ENCODE measurements around the gene HCST. TPM values are rescaled to one million over a fixed set of nuclear protein-coding genes. Genes with fewer than 3 reads are reported as not detected.

The HCST gene
- total and polyA plus RNA-seq, 5 donors, result 2.3 to 4.4 (median 2.6) TPM

DNA sequence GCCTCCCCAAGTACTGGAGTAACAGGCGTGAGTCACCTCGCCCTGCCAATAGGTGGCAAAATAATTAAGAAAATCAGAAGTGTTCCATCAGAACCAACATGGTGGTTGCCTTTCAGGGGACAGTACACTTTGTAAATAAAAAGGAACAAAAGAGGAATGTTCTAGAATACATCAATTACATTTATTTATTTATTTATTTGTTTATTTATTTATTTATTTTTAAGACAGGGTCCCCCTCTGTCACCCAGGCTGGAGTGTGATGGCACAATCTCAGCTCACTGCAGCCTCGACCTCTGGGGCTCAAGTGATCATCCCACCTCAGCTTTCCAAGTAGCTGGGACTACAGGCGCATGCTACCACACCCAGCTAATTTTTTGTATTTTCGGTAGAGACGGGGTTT is 18.7 kb downstream of the HCST start:
- H3K9me3 ChIP-seq (ENCODE audit: control insufficient read depth, low read length), result no peaks in the 10 kb centered on the region
- DNase-seq, result no peak
- no peak overlapping the region for H3K27ac ChIP-seq (ENCODE audit: low read length)
- H3K4me3 ChIP-seq (ENCODE audit: low read length), result no peak overlapping the region
- intact Hi-C loops (cut with DNase I), result no loop called here
- ATAC-seq, result no peak
- H3K27me3 ChIP-seq (ENCODE audit: control insufficient read depth, insufficient read depth), result no peaks in the 10 kb centered on the region
- no peaks in the 10 kb centered on the region for H3K4me1 ChIP-seq (ENCODE audit: control insufficient read depth, insufficient read depth, low read length)
- WGBS, result 85% methylated on average over 6 of the region's 6 CpGs

DNA sequence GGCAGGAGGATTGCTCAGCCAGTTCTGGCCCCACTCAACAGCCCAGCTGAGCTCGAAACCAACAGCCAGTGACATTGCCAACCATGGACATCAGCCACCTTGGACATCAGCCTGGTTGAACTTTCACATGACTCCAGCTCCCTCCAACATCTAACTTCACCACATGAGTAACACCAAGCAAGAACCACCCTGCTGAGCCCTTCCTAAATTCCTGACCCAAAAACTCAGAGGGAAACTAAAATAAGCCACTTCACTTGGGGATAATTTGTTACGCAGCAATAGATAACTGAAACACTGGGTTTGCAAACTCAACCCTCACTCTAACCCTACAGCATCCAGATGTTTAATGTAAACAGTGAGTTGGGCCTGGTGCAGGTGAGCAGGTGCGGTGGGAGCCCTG is 23.2 kb downstream of the HCST start:
- H3K4me1 ChIP-seq (ENCODE audit: control insufficient read depth, insufficient read depth, low read length), result no peaks in the 10 kb centered on the region
- no peak for ATAC-seq
- no peak overlapping the region for H3K27ac ChIP-seq (ENCODE audit: low read length)
- H3K27me3 ChIP-seq (ENCODE audit: control insufficient read depth, insufficient read depth), result no peaks in the 10 kb centered on the region
- WGBS, result 89% methylated on average over 3 of the region's 3 CpGs
- no peak for DNase-seq
- intact Hi-C loops (cut with DNase I), result no loop called here
- H3K9me3 ChIP-seq (ENCODE audit: control insufficient read depth, low read length), result no peaks in the 10 kb centered on the region
- H3K4me3 ChIP-seq (ENCODE audit: low read length), result no peak overlapping the region

DNA sequence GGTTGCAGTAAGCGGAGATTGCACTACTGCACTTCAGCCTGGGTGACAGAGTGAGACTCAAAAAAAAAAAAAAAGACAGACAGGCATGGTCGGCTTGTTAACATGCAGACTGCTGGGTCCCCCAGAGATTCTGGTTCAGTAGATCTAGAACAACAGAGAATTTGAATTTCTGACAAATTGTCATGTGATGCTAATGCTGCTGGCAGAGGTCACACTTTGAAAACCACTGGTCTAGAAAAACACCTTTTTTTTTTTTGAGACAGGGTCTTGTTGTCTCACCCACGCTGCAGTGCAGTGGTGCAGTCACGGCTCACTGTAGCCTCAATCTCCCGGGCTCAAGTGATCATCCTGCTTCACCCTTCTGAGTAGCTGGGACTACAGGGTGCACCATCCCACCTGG is 26.2 kb downstream of the HCST start:
- intact Hi-C loops (cut with DNase I), result no loop called here
- Histone ChIP-seq H3K4me3 (ENCODE audit: low read length) (no peak overlapping the region), H3K4me1 (ENCODE audit: control insufficient read depth, insufficient read depth, low read length) (no peaks in the 10 kb centered on the region), H3K9me3 (ENCODE audit: control insufficient read depth, low read length) (no peaks in the 10 kb centered on the region), H3K27me3 (ENCODE audit: control insufficient read depth, insufficient read depth) (no peaks in the 10 kb centered on the region), H3K27ac (ENCODE audit: low read length) (no peak overlapping the region)
- ATAC-seq, result no peak
- no peak for DNase-seq
- WGBS, result 77% methylated on average over 5 of the region's 5 CpGs

DNA sequence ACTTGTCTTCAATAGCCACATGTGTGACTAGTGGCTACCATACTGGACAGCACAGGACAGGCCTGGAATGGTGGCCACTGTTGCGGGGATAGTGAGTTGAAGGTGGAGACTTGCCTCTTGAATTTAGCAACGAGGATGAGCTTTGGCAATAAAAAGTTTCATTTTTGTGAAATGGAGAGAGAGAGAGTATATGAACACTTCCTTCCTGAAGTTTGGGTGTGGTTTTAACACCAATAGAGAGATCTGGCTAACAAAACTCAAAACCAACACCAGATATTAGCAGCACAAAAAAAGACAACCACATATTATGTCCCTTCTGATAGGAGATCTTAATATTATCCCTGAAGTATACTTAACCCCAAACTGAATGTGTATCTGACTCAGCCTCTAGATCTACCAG is 27.5 kb downstream of the HCST start:
- H3K9me3 ChIP-seq (ENCODE audit: control insufficient read depth, low read length), result no peaks in the 10 kb centered on the region
- H3K4me3 ChIP-seq (ENCODE audit: low read length), result no peak overlapping the region
- DNase-seq, result no peak
- H3K27me3 ChIP-seq (ENCODE audit: control insufficient read depth, insufficient read depth), result no peaks in the 10 kb centered on the region
- WGBS, result 64% methylated on average over 2 of the region's 2 CpGs
- H3K27ac ChIP-seq (ENCODE audit: low read length), result no peak overlapping the region
- intact Hi-C loops (cut with DNase I), result loop anchor here (5.0 to 10.0 kb wide), 5 partner anchors 33 to 235 kb away; partner anchors contain the start of genes HSPB6 (in 1 of the 4) and PROSER3 (in 1 of the 4)
- ATAC-seq, result no peak
- no peaks in the 10 kb centered on the region for H3K4me1 ChIP-seq (ENCODE audit: control insufficient read depth, insufficient read depth, low read length)

DNA sequence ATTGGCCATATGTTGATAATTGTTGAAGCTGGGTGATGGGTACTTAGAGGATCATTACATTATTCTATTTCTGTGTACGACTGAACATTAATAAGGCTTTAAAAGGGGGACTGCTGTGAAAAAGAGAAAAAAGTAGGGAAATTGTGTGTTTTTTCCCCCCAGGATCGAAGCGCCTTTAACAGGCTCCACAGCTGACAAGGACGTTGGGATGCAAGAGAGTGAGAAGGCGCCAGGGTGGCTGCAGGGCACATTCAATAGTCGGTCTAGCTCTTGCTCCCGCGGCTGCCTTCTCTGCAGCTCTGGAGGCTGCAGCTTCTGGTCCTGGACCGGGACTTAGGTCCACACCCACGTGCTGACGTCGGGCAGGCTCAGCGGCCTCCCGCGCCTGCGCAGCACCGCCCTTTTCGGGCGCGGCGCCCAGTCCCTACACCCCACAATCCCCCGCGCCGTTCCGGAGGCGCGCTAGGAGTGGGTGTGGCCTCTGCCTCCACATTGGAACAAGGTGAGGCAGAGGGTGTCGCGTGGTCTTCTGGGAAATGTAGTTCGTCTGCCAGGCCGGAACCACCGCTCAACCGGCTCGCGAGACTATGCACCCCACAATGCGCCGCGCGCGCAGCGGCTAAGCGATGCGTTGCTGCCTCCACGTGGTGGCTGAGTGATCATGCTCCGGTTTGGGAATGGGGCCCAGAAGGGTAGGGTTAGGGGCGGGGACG is 29.0 kb downstream of the HCST start:
- H3K27ac ChIP-seq (ENCODE audit: low read length), result no peak overlapping the region
- H3K4me3 ChIP-seq (ENCODE audit: low read length), result no peak overlapping the region
- WGBS, result under 1% methylated on average over 47 of the region's 47 CpGs
- H3K4me1 ChIP-seq (ENCODE audit: control insufficient read depth, insufficient read depth, low read length), result peaks cover 3% of the 10 kb centered on the region
- intact Hi-C loops (cut with DNase I), result loop anchor here (5.0 to 10.0 kb wide), 5 partner anchors 34 to 237 kb away; partner anchors contain the start of genes HSPB6 (in 1 of the 4) and PROSER3 (in 1 of the 4)
- peak; percentile 99 to 100 (median 100) for DNase-seq
- ATAC-seq, result peak; percentile 99
- no peaks in the 10 kb centered on the region for H3K9me3 ChIP-seq (ENCODE audit: control insufficient read depth, low read length)
- no peaks in the 10 kb centered on the region for H3K27me3 ChIP-seq (ENCODE audit: control insufficient read depth, insufficient read depth)

DNA sequence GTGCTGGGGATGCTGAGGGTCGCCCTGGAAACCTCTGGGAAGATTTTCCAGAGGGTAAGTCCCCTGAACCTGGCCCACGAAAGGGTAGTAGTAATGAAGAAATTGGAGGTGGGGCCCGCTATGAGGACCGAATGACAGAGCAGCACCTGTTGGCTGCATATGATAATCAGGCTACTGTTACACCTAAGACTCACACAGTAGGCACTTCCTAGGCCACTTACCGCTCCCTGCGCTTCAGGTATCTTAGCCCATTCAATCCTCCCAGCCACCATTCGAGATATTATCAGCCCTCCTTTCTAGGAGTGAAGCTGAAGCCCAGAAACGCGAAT is 29.5 kb downstream of the HCST start:
- intact Hi-C loops (cut with DNase I), result loop anchor here (5.0 to 10.0 kb wide), 5 partner anchors 35 to 237 kb away; partner anchors contain the start of genes HSPB6 (in 1 of the 4) and PROSER3 (in 1 of the 4)
- Histone ChIP-seq H3K4me3 (ENCODE audit: low read length) (no peak overlapping the region), H3K9me3 (ENCODE audit: control insufficient read depth, low read length) (no peaks in the 10 kb centered on the region), H3K27ac (ENCODE audit: low read length) (no peak overlapping the region), H3K27me3 (ENCODE audit: control insufficient read depth, insufficient read depth) (no peaks in the 10 kb centered on the region), H3K4me1 (ENCODE audit: control insufficient read depth, insufficient read depth, low read length) (peaks cover 5% of the 10 kb centered on the region)
- WGBS, result 3% methylated on average over 9 of the region's 9 CpGs
- DNase-seq (no peak), ATAC-seq (no peak)

DNA sequence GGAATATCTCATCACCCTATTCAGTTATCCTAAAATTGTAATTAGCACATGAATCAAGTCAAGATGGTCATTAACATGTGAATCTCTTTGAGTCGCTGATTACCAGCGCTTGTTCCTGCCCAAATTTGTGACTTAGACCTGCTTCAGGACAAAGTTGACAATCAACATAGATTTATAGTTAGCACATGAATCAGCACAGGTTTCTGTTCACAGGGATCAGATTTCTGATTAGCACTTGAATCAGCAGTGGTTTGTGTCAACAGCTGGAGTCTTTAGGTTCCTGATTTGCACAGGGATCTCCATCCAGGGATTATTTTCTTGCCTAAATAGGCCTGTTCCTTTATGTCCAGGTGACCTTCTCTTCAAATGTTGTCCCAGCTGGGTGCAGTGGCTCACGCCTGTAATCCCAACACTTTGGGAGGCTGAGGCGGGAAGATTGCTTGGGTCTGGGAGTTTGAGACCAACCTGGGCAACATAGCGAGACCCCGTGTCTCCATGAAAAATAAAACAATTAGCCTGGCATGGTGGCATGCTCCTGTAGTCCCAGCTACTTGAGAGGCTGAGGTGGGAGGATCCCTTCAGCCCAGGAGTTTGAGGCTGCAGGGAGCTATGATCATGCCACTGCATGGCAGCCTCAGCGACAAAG is 30.1 kb downstream of the HCST start:
- no peak overlapping the region for H3K4me3 ChIP-seq (ENCODE audit: low read length)

DNA sequence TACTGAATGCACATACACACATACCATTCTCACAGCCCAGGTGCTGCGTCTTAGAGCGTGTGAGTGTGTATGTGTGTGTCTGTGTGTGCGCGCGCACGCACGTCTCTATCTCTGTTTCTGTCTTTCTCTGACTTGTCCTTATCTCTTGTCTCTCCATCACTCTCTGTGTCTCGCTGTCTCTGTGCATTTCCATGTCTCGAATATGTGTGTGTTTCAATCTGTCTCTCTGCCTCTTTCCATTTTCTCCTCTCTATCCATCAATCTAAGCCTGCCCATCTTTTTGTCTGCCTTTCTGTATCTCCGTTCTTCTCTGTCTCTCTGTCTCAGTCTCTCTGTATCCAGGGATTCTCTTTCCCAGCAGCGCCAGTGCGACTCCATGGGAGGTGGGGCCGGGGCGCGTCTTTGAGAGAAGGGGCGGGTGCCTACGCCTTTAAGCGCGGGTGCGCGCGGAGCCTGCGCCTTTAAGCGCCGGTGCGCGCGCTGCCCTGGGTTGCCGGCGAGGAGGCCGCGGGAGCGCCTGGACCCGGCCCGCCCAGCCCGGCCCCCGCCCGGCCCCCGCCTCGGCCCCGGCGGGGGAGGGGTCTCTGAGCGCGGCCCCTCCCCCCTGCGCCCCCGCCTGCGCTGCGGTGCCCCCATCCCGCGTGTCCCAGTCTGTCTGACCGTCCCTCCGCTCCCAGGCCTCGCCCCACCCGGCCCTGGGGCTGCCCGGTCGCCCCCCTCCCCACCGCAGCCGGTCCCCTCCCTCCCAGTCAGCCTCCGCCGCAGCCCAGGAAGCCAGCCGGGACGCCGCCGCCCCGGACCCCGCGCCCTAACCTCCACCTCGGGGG is 33.8 kb downstream of the HCST start, which contains the start of gene LRFN3:
LRFN3 (plus strand) TSS at position 464 of the 827 bp plus-strand sequence. CDS start 3,052 bp downstream, outside the sequence.
- DNase-seq, result peak; percentile 80 to 94 (median 90)
- peak within 1 kb of the TSS; percentile 59 for H3K27ac ChIP-seq (ENCODE audit: low read length)
- H3K27me3 ChIP-seq (ENCODE audit: control insufficient read depth, insufficient read depth), result no peaks in the 10 kb centered on the region
- H3K4me3 ChIP-seq (ENCODE audit: low read length), result peak within 1 kb of the TSS; percentile 98
- H3K9me3 ChIP-seq (ENCODE audit: control insufficient read depth, low read length), result no peaks in the 10 kb centered on the region
- intact Hi-C loops (cut with DNase I), result loop anchor here in 3 of 4 donors (10.0 kb wide), 3 partner anchors 51 to 241 kb away; partner anchors contain the start of genes HSPB6 (in 1 of the 3) and PROSER3 (in 1 of the 3)
- H3K4me1 ChIP-seq (ENCODE audit: control insufficient read depth, insufficient read depth, low read length), result peaks cover 18% of the 10 kb centered on the region
- 1% methylated on average over 66 of the region's 68 CpGs for WGBS
- peak; percentile 51 to 66 for ATAC-seq

More for the DNA sequence above, 30.1 kb downstream of the HCST start:
- 46% methylated on average over 7 of the region's 7 CpGs for WGBS
- Histone ChIP-seq H3K27me3 (ENCODE audit: control insufficient read depth, insufficient read depth) (no peaks in the 10 kb centered on the region), H3K9me3 (ENCODE audit: control insufficient read depth, low read length) (no peaks in the 10 kb centered on the region), H3K27ac (ENCODE audit: low read length) (no peak overlapping the region), H3K4me1 (ENCODE audit: control insufficient read depth, insufficient read depth, low read length) (peaks cover 8% of the 10 kb centered on the region)
- intact Hi-C loops (cut with DNase I), result loop anchor here (5.0 to 10.0 kb wide), 5 partner anchors 35 to 238 kb away; partner anchors contain the start of genes HSPB6 (in 1 of the 4) and PROSER3 (in 1 of the 4)
- no peak for DNase-seq
- no peak for ATAC-seq

DNA sequence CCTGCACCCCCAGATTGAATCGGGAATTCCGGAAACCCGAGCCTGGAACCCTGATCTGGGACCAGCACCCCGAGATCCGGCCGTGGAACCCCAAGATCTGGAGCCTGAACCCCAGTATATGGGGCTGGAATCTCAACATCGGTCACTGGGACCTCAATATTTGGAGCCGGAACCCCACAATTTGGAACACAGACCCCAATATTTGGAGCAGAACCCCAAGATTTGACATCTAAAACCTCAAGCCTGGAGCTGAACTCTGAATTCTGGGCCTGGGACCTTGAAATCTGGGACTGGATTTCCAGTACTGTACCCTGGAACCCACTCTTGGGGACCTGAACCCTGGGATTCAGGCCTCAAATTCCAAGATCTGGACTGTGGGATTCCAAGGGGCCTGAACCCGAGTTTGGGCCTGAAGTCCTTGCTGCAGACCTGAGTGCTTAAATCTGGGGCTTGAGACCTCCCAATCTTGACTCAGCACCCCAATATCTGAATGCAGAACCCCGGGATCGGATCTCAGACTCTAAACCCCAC is 34.5 kb downstream of the HCST start:
- no peak for ATAC-seq
- H3K27me3 ChIP-seq (ENCODE audit: control insufficient read depth, insufficient read depth), result no peaks in the 10 kb centered on the region
- WGBS, result 23% methylated on average over 11 of the region's 11 CpGs
- peaks cover 18% of the 10 kb centered on the region for H3K4me1 ChIP-seq (ENCODE audit: control insufficient read depth, insufficient read depth, low read length)
- no peaks in the 10 kb centered on the region for H3K9me3 ChIP-seq (ENCODE audit: control insufficient read depth, low read length)
- no peak for DNase-seq
- peak overlapping the region; percentile 59 for H3K27ac ChIP-seq (ENCODE audit: low read length)
- intact Hi-C loops (cut with DNase I), result loop anchor here in 3 of 4 donors (10.0 kb wide), 3 partner anchors 52 to 242 kb away; partner anchors contain the start of genes HSPB6 (in 1 of the 3) and PROSER3 (in 1 of the 3)
- H3K4me3 ChIP-seq (ENCODE audit: low read length), result peak overlapping the region; percentile 98

Data from right cardiac atrium (tissue), 5 donors.